DOHH2 (cell line): ENCODE data around the gene ZNF580.

Experiments used
- H3F3A ChIP-seq: fragments of 200-600 bp; sonication (generic), shearing (Covaris generic); 2 replicates; pipeline ENCODE4 v1.6.0; 2016; ENCODE audit warnings: antibody characterized with exemption, mild to moderate bottlenecking; ENCODE audit not compliant: control insufficient read depth, insufficient read depth
- H3K27ac ChIP-seq: fragments of 200-600 bp; sonication (generic); 2 replicates; pipeline ENCODE4 v1.5.1; 2014; ENCODE audit warnings: low read depth, mild to moderate bottlenecking, low read length, moderate library complexity
- H3K27me3 ChIP-seq: fragments of 200-600 bp; sonication (generic); 2 replicates; pipeline ENCODE4 v1.6.1; 2014; ENCODE audit warnings: mild to moderate bottlenecking, low read length, mixed read lengths; ENCODE audit not compliant: control insufficient read depth
- H3K36me3 ChIP-seq: fragments of 200-600 bp; sonication (generic); 2 replicates; pipeline ENCODE4 v1.6.1; 2014; ENCODE audit warnings: mild to moderate bottlenecking, low read length, moderate library complexity, mixed read lengths; ENCODE audit not compliant: control insufficient read depth
- H3K4me1 ChIP-seq: fragments of 200-600 bp; sonication (generic); 2 replicates; pipeline ENCODE4 v1.6.1; 2014; ENCODE audit warnings: mild to moderate bottlenecking, low read length, mixed read lengths; ENCODE audit not compliant: control insufficient read depth
- H3K4me2 ChIP-seq: fragments of 200-600 bp; sonication (generic); 2 replicates; pipeline ENCODE4 v1.6.0; 2014; ENCODE audit warnings: mild to moderate bottlenecking, low read length, moderate library complexity
- H3K4me3 ChIP-seq: fragments of 200-600 bp; sonication (generic); 2 replicates; pipeline ENCODE4 v1.5.1; 2014; ENCODE audit warnings: mild to moderate bottlenecking, low read length, mixed read lengths
- H3K79me2 ChIP-seq: fragments of 200-600 bp; sonication (generic); 2 replicates; pipeline ENCODE4 v1.6.1; 2014; ENCODE audit warnings: mild to moderate bottlenecking, low read length, mixed read lengths; ENCODE audit not compliant: control insufficient read depth
- H3K9me2 ChIP-seq: fragments of 200-600 bp; sonication (generic); replicated peaks from 2 replicates; pipeline ENCODE4 v1.6.1; 2014; ENCODE audit warnings: mild to moderate bottlenecking, low read length, mixed read lengths; ENCODE audit not compliant: control insufficient read depth
- H3K9me3 ChIP-seq: fragments of 200-600 bp; sonication (generic); 2 replicates; pipeline ENCODE4 v1.6.1; 2014; ENCODE audit warnings: antibody characterized with exemption, low read length, mixed read lengths; ENCODE audit not compliant: control insufficient read depth, insufficient read depth
- H4K20me1 ChIP-seq: fragments of 200-600 bp; sonication (generic); 2 replicates; pipeline ENCODE4 v1.6.0; 2014; ENCODE audit warnings: low read depth, mild to moderate bottlenecking, antibody characterized with exemption, low read length, moderate library complexity; ENCODE audit not compliant: control insufficient read depth, insufficient read depth
- EZH2phosphoT487 ChIP-seq: fragments of 200-600 bp; sonication (generic); IDR thresholded peaks from 2 replicates; pipeline ENCODE4 v1.6.1; 2017; ENCODE audit warnings: borderline replicate concordance, mild to moderate bottlenecking, antibody characterized with exemption, low read length, moderate library complexity, mixed read lengths
- TF ChIP-seq, protein P1 (sequence below): fragments of 200-600 bp; sonication (generic); IDR thresholded peaks from one replicate; pipeline ENCODE4 v1.5.1; 2014; ENCODE audit warnings: antibody characterized with exemption, mild to moderate bottlenecking, low read depth, low read length; ENCODE audit not compliant: poor library complexity, severe bottlenecking

Gene ZNF580

DNA sequence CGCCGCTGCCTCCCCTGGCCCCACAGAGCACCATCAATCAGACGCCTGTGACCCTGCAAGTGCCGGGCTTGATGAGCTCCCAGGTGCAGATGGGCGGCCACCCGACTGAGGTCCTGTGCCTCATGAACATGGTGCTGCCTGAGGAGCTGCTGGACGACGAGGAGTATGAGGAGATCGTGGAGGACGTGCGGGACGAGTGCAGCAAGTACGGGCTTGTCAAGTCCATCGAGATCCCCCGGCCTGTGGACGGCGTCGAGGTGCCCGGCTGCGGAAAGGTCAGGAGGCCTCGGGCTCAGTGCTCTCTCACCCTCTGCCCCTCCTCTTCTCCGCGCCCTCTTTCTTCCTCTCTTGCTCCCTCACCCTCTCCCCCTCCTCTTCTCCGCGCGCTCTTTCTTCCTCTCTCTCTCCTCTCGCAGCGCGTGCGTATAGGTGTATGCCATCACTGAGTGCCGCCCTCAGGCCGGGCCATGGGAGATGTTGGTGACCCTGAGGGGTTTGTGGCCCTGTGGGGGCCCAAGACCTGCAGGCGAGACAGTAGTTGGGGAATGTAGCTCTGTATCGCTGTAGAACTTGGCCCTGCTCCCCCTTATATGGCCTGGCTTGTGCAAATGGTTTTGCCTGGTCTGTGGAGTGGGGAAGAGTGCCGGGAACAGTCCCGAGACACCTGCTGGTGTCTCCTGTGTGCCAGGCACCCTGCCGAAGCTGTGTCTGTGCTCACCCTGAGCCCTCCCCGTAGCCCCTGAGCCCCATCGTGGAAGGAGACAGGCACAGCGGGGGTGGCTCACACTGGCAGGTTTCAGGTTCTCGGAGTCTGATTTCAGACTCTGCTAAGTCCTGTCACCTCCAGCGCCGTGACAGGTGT, 28.8 kb downstream of the ZNF580 start:
- Histone ChIP-seq H4K20me1 (peaks cover 26% of the 10 kb centered on the region), H3K4me2 (no peak overlapping the region), H3F3A (peaks cover 31% of the 10 kb centered on the region), H3K9me2 (no peaks in the 10 kb centered on the region), H3K79me2 (peaks cover 94% of the 10 kb centered on the region), H3K9me3 (no peaks in the 10 kb centered on the region), H3K27me3 (no peaks in the 10 kb centered on the region), H3K4me3 (no peak overlapping the region), H3K4me1 (peaks cover 34% of the 10 kb centered on the region), H3K27ac (no peak overlapping the region), H3K36me3 (peaks cover 85% of the 10 kb centered on the region)
- TF ChIP-seq, protein P1, sequence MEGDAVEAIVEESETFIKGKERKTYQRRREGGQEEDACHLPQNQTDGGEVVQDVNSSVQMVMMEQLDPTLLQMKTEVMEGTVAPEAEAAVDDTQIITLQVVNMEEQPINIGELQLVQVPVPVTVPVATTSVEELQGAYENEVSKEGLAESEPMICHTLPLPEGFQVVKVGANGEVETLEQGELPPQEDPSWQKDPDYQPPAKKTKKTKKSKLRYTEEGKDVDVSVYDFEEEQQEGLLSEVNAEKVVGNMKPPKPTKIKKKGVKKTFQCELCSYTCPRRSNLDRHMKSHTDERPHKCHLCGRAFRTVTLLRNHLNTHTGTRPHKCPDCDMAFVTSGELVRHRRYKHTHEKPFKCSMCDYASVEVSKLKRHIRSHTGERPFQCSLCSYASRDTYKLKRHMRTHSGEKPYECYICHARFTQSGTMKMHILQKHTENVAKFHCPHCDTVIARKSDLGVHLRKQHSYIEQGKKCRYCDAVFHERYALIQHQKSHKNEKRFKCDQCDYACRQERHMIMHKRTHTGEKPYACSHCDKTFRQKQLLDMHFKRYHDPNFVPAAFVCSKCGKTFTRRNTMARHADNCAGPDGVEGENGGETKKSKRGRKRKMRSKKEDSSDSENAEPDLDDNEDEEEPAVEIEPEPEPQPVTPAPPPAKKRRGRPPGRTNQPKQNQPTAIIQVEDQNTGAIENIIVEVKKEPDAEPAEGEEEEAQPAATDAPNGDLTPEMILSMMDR = no peak
- TF ChIP-seq EZH2phosphoT487 = no peak

- H3K27me3 ChIP-seq = no peaks in the 10 kb centered on the region
- no peaks in the 10 kb centered on the region for H3K9me2 ChIP-seq
- H3K4me3 ChIP-seq = no peak overlapping the region
- H3K27ac ChIP-seq = no peak overlapping the region
- H4K20me1 ChIP-seq = peaks cover 26% of the 10 kb centered on the region
- H3K4me2 ChIP-seq = 0 out of 2 replicates have a peak overlapping the region, but pooled peaks have one; percentile 4
- peaks cover 31% of the 10 kb centered on the region for H3F3A ChIP-seq
- H3K36me3 ChIP-seq = peaks cover 85% of the 10 kb centered on the region
- peaks cover 93% of the 10 kb centered on the region for H3K79me2 ChIP-seq
- peaks cover 35% of the 10 kb centered on the region for H3K4me1 ChIP-seq
- no peak for TF ChIP-seq EZH2phosphoT487
- TF ChIP-seq, protein P1 = no peak
- no peaks in the 10 kb centered on the region for H3K9me3 ChIP-seq
Observed at GRCh38 chr19:55670280-55671053, 29.7 kb downstream of the ZNF580 start.

DNA sequence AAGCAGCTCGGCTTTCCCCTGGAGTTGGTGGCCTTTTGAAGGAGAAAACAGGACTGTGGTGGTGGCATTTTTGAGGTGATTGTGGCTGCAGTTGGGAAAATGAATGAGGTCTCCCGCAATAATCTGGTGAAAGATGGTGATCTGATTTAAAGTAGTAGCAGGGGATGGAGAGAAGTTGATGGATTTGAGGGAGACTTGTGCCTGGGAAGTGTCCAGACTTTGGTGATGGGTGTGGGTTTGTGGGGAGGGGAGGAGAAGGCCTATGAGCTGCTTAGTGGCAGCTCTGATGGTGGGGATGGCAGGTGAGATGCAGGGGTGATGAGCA, 30.2 kb downstream of the ZNF580 start:
- H3K9me3 ChIP-seq = no peaks in the 10 kb centered on the region
- H3K4me3 ChIP-seq = no peak overlapping the region
- peaks cover 85% of the 10 kb centered on the region for H3K36me3 ChIP-seq
- H3K27ac ChIP-seq = no peak overlapping the region
- TF ChIP-seq EZH2phosphoT487 = no peak
- TF ChIP-seq, protein P1 = no peak
- H3K4me1 ChIP-seq = peaks cover 35% of the 10 kb centered on the region
- H3K4me2 ChIP-seq = no peak overlapping the region
- H3K79me2 ChIP-seq = peaks cover 93% of the 10 kb centered on the region
- H3K27me3 ChIP-seq = no peaks in the 10 kb centered on the region
- peaks cover 26% of the 10 kb centered on the region for H4K20me1 ChIP-seq
- no peaks in the 10 kb centered on the region for H3K9me2 ChIP-seq
- peaks cover 31% of the 10 kb centered on the region for H3F3A ChIP-seq
